ENCODE data around the gene LGALS7.

LGALS7 gene

GRCh38 chr19:38736413-38737280 lies 36.7 kb downstream of the LGALS7 start:
- no peak for TF ChIP-seq CTCF (IDR thresholded peaks at IDR 0.05; ENCODE audit: low read depth, low read length)
- no peak for DNase-seq (ENCODE audit: extremely low read depth, low read depth)

- DNase-seq (ENCODE audit: extremely low read depth, low read depth), result no peak
- TF ChIP-seq CTCF (IDR thresholded peaks at IDR 0.05; ENCODE audit: low read depth, low read length), result no peak
Measured at GRCh38 chr19:38736036-38736412, 37.3 kb downstream of the LGALS7 start.

- DNase-seq (ENCODE audit: extremely low read depth, low read depth), result no peak
- no peak for TF ChIP-seq CTCF (IDR thresholded peaks at IDR 0.05; ENCODE audit: low read depth, low read length)
Measured at GRCh38 chr19:38735257-38735686, 38.0 kb downstream of the LGALS7 start.

GRCh38 chr19:38734426-38735256 lies 38.7 kb downstream of the LGALS7 start:
- no peak for TF ChIP-seq CTCF (IDR thresholded peaks at IDR 0.05; ENCODE audit: low read depth, low read length)
- no peak for DNase-seq (ENCODE audit: extremely low read depth, low read depth)

GRCh38 chr19:38734176-38734425 lies 39.2 kb downstream of the LGALS7 start:
- DNase-seq (ENCODE audit: extremely low read depth, low read depth), result no peak
- TF ChIP-seq CTCF (IDR thresholded peaks at IDR 0.05; ENCODE audit: low read depth, low read length), result no peak

- TF ChIP-seq CTCF (IDR thresholded peaks at IDR 0.05; ENCODE audit: low read depth, low read length), result no peak
- DNase-seq (ENCODE audit: extremely low read depth, low read depth), result no peak
Measured at GRCh38 chr19:38733493-38734175, 39.7 kb downstream of the LGALS7 start.

- DNase-seq (ENCODE audit: extremely low read depth, low read depth), result no peak
- TF ChIP-seq CTCF (IDR thresholded peaks at IDR 0.05; ENCODE audit: low read depth, low read length), result no peak
Measured at GRCh38 chr19:38733241-38733492, 40.1 kb downstream of the LGALS7 start.
